Neural cell (in vitro differentiated cells): ENCODE results near the gene CATSPERD.

Experiments
- CTCF ChIP-seq: fragments of 450-650 bp; IDR thresholded peaks from 2 replicates; pipeline ENCODE4 v1.5.1; 2014; ENCODE audit warnings: antibody characterized with exemption, mild to moderate bottlenecking, moderate library complexity; ENCODE audit not compliant: poor library complexity, severe bottlenecking
- EP300 ChIP-seq: fragments of 450-650 bp; conservative IDR thresholded peaks from 2 replicates; pipeline ENCODE4 v1.6.1; 2014; ENCODE audit warnings: antibody characterized with exemption, mild to moderate bottlenecking, moderate library complexity; ENCODE audit not compliant: poor library complexity, severe bottlenecking
- EZH2 ChIP-seq: fragments of 200-600, 300-800 bp; shearing (Covaris generic), sonication (generic); IDR thresholded peaks from 2 replicates; pipeline ENCODE4 v1.6.1; 2014; ENCODE audit warnings: antibody characterized with exemption, low read length, borderline replicate concordance, mild to moderate bottlenecking; ENCODE audit not compliant: insufficient read depth, poor library complexity, severe bottlenecking
- POLR2AphosphoS5 ChIP-seq: IDR thresholded peaks from 2 replicates; pipeline ENCODE4 v1.6.1; 2012
- RAD21 ChIP-seq: fragments of 450-650 bp; conservative IDR thresholded peaks from 2 replicates; pipeline ENCODE4 v1.6.1; 2014; ENCODE audit warnings: antibody characterized with exemption, mild to moderate bottlenecking, moderate library complexity
- REST ChIP-seq: IDR thresholded peaks from 2 replicates; pipeline ENCODE4 v1.6.1; 2012; ENCODE audit warnings: borderline replicate concordance
- TAF1 ChIP-seq: IDR thresholded peaks from 2 replicates; pipeline ENCODE4 v1.6.1; 2012; ENCODE audit warnings: low read depth

GRCh38 chr19:5690955-5691821 is 29.2 kb upstream of the CATSPERD start:
- TF ChIP-seq CTCF (no peak), REST (no peak), EP300 (no peak), TAF1 (no peak), RAD21 (no peak), POLR2AphosphoS5 (no peak), EZH2 (no peak)
